Stimulated activated CD4-positive, alpha-beta T cell treated with anti-CD3 and anti-CD28 coated beads, TNF-alpha, amount 100 ng/mL, for 1 hour (primary cell): ENCODE data around the gene SIGLEC8.

Experiments
- DNase-seq, 3 donors: peaks; one replicate each; pipeline ENCODE4 v3.0.0-alpha.2; 2020; ENCODE audit warnings: low read depth in 3 of 3, low spot score in 1 of 3

SIGLEC8 gene

DNA sequence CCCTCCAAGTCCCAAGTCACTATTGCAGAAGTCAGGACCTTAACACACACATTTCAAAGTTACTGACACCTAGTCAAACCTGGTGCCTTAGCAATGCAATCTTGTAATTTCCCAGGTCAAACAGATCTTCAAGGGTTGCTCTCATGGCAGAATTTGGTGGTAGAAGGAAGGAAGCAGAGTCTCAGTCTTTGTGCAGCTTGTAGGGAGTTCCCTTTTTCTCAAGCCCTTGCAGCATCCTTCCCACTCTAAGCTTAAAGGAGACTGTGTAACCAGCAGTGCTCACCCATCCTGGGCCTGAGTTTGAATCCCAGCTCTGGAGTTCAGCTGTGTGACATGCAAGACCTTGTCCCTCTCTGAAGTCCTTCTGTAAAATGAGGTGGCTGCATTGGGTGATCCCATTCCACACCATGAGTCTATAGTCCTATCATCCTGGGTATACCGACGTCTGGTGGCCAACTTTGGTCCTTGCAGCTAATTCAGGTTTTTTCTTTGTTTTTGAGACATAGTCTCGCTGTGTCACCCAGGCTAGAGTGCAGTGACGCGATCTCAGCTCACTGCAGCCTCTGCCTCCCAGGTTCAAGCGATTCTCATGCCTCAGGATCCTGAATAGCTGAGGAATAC, 50.6 kb downstream of the SIGLEC8 start:
- DNase-seq, result no peak

DNA sequence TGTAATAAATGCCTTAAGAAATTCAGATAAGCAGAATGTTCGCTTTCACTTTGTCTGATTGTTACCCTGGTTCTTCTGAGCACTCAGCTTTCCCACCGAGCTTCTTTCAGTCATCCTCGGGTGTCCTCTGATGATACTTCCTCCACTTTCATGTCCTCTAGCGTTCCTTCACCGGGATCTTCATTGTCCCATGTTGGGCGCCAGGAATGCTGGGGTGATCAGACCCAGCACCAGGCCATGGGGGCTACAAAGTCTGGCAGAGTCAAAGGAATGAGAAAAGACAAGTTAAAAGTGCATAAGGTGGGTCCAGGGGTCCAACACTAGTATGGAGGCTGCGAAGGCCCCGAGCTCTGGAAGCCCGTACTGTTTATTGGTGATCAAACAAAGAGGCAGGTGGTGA, 56.1 kb downstream of the SIGLEC8 start:
- DNase-seq, result no peak
